ENCODE measurements around the gene SLCO1B1. TPM values are rescaled to one million over a fixed set of nuclear protein-coding genes. Genes with fewer than 3 reads are reported as not detected.
"Not testable (repeated sequence)": the region's sequence is repeated elsewhere in the genome, so short reads cannot be mapped to it uniquely, and the experiment has no call there.

SLCO1B1 gene
- total RNA-seq, 1 donor from 2014 or later = not detected

GRCh38 chr12:21183721-21184275 lies 52.8 kb downstream of the SLCO1B1 start:
- peaks cover 1% of the 10 kb centered on the region for H3K36me3 Mint-ChIP-seq (ENCODE audit: low read depth)
- no peak overlapping the region for H3K4me3 Mint-ChIP-seq (ENCODE audit: unreplicated experiment)
- TF ChIP-seq, protein P1, sequence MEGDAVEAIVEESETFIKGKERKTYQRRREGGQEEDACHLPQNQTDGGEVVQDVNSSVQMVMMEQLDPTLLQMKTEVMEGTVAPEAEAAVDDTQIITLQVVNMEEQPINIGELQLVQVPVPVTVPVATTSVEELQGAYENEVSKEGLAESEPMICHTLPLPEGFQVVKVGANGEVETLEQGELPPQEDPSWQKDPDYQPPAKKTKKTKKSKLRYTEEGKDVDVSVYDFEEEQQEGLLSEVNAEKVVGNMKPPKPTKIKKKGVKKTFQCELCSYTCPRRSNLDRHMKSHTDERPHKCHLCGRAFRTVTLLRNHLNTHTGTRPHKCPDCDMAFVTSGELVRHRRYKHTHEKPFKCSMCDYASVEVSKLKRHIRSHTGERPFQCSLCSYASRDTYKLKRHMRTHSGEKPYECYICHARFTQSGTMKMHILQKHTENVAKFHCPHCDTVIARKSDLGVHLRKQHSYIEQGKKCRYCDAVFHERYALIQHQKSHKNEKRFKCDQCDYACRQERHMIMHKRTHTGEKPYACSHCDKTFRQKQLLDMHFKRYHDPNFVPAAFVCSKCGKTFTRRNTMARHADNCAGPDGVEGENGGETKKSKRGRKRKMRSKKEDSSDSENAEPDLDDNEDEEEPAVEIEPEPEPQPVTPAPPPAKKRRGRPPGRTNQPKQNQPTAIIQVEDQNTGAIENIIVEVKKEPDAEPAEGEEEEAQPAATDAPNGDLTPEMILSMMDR (IDR thresholded peaks at IDR 0.05) = no peak
- H3K9me3 Mint-ChIP-seq (ENCODE audit: low read depth) = peaks cover 14% of the 10 kb centered on the region
- H3K27me3 Mint-ChIP-seq (ENCODE audit: low read depth) = peaks cover 2% of the 10 kb centered on the region
- H3K27ac Mint-ChIP-seq (ENCODE audit: unreplicated experiment) = peak overlapping the region; percentile 29
- peaks cover 11% of the 10 kb centered on the region for H3K4me1 Mint-ChIP-seq (ENCODE audit: low read depth)
- no peak for DNase-seq (ENCODE audit: low spot score)

DNA sequence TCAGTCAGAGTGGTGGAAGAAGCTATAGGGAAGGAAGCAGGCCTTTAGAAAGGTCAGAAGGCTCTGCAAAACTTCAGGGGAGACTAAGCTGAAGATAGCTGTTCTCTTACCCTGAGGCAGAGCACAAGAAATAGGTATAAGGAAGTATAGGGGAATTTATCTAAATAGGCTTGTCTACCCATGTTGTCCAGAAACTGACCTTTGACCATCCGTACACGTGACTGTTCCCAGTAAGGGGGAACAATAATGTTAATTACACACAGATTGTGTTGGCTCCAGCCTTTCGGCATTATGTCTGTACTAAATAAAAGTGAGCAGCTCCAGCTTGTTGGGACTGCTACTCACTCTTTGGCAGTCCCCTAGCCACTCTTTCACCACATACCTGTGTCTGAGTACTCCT lies 59.0 kb downstream of the SLCO1B1 start:
- Mint-ChIP-seq H3K4me1 (ENCODE audit: low read depth) (no peaks in the 10 kb centered on the region), H3K36me3 (ENCODE audit: low read depth) (peaks cover 1% of the 10 kb centered on the region), H3K9me3 (ENCODE audit: low read depth) (peaks cover 24% of the 10 kb centered on the region), H3K27ac (ENCODE audit: unreplicated experiment) (no peak overlapping the region), H3K27me3 (ENCODE audit: low read depth) (no peaks in the 10 kb centered on the region), H3K4me3 (ENCODE audit: unreplicated experiment) (no peak overlapping the region)
- TF ChIP-seq, protein P1 (IDR thresholded peaks at IDR 0.05) = no peak
- no peak for DNase-seq (ENCODE audit: low spot score)

DNA sequence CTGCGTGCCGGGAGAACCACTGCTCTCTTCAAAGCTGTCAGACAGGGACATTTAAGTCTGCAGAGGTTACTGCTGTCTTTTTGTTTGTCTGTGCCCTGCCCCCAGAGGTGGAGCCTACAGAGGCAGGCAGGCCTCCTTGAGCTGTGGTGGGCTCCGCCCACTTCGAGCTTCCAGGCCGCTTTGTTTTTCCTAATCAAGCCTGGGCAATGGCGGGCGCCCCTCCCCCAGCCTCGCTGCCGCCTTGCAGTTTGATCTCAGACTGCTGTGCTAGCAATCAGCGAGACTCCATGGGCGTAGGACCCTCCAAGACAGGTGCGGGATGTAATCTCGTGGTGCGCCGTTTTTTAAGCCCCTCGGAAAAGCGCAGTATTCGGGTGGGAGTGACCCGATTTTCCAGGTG lies 83.4 kb downstream of the SLCO1B1 start:
- peak overlapping the region; percentile 45 for H3K27ac Mint-ChIP-seq (ENCODE audit: unreplicated experiment)
- not testable (repeated sequence) for H3K9me3 Mint-ChIP-seq (ENCODE audit: low read depth); H3K4me1 Mint-ChIP-seq (ENCODE audit: low read depth); H3K27me3 Mint-ChIP-seq (ENCODE audit: low read depth); H3K36me3 Mint-ChIP-seq (ENCODE audit: low read depth); DNase-seq (ENCODE audit: low spot score)
- peak overlapping the region; percentile 74 for H3K4me3 Mint-ChIP-seq (ENCODE audit: unreplicated experiment)

DNA sequence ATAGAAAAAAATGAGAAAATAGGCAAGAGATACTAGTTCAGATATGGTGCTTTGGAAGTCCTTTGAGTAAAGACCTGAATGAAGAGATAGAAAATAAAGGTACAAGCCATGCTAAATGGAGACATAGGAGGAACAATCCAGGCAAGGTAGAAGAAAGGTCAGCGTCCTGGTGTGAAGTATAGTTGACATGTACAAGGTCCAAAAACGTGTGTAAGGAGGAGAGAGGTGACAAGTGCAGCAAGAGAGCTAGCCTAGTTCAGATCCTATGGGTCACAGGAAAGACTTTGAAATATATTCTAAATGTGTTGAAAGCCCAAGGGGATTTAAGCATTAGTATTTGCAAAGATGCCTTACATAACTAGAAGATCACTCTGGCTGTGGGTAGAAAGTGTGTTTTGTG lies 88.2 kb downstream of the SLCO1B1 start:
- Mint-ChIP-seq H3K27me3 (ENCODE audit: low read depth) (no peaks in the 10 kb centered on the region), H3K36me3 (ENCODE audit: low read depth) (no peaks in the 10 kb centered on the region), H3K9me3 (ENCODE audit: low read depth) (peaks cover 4% of the 10 kb centered on the region), H3K4me3 (ENCODE audit: unreplicated experiment) (no peak overlapping the region), H3K4me1 (ENCODE audit: low read depth) (peaks cover 5% of the 10 kb centered on the region), H3K27ac (ENCODE audit: unreplicated experiment) (no peak overlapping the region)
- DNase-seq (ENCODE audit: low spot score) = no peak
- TF ChIP-seq, protein P1 (IDR thresholded peaks at IDR 0.05) = no peak

- DNase-seq (ENCODE audit: low spot score) = no peak
- Mint-ChIP-seq H3K36me3 (ENCODE audit: low read depth) (no peaks in the 10 kb centered on the region), H3K4me1 (ENCODE audit: low read depth) (no peaks in the 10 kb centered on the region), H3K27ac (ENCODE audit: unreplicated experiment) (no peak overlapping the region), H3K27me3 (ENCODE audit: low read depth) (no peaks in the 10 kb centered on the region), H3K4me3 (ENCODE audit: unreplicated experiment) (no peak overlapping the region), H3K9me3 (ENCODE audit: low read depth) (peaks cover 4% of the 10 kb centered on the region)
- TF ChIP-seq, protein P1 (IDR thresholded peaks at IDR 0.05) = no peak
Observed at GRCh38 chr12:21220266-21220665, 89.3 kb downstream of the SLCO1B1 start.

DNA sequence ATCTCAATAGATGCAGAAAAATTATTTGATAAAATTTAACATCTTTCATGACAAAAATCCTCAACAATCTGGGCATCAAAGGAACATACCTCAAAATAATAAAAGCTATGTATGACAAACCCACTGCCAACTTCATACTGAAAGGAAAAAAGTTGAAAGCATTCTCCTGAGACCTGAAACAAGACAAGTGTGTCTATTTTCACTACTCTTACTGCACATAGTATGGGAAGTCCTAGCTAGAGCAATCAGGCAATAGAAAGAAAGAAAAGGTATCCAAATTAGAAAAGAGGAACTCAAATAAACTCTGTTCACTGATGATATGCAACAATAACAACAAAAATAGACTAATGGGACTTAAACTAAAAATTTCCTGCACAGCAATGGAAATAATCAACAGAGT lies 90.1 kb downstream of the SLCO1B1 start:
- Mint-ChIP-seq H3K27me3 (ENCODE audit: low read depth) (no peaks in the 10 kb centered on the region), H3K4me3 (ENCODE audit: unreplicated experiment) (no peak overlapping the region), H3K27ac (ENCODE audit: unreplicated experiment) (no peak overlapping the region), H3K36me3 (ENCODE audit: low read depth) (no peaks in the 10 kb centered on the region), H3K9me3 (ENCODE audit: low read depth) (no peaks in the 10 kb centered on the region), H3K4me1 (ENCODE audit: low read depth) (no peaks in the 10 kb centered on the region)
- no peak for DNase-seq (ENCODE audit: low spot score)
- TF ChIP-seq, protein P1 (IDR thresholded peaks at IDR 0.05) = no peak

All from chondrocyte (in vitro differentiated cells).